Measurements from ENCODE around the gene LIMS2. TPM values are rescaled to one million over a fixed set of nuclear protein-coding genes. Genes with fewer than 3 reads are reported as not detected.

Gene LIMS2
- total RNA-seq, 1 donor, result 14.8 TPM

- H2AFZ ChIP-seq (ENCODE audit: low read length), result no peak overlapping the region
- no peaks in the 10 kb centered on the region for H3K27me3 ChIP-seq (ENCODE audit: insufficient read depth, low read length)
- no peak for TF ChIP-seq CTCF (IDR thresholded peaks at IDR 0.05; ENCODE audit: extremely low read depth, low read depth, low read length)
- peak; percentile 83 for DNase-seq (ENCODE audit: insufficient read length, low spot score, missing footprints)
- H3K36me3 ChIP-seq (ENCODE audit: insufficient read depth, low read length), result peaks cover 27% of the 10 kb centered on the region
- H3K9me3 ChIP-seq (ENCODE audit: low read depth, low read length), result no peaks in the 10 kb centered on the region
- H3K4me1 ChIP-seq (ENCODE audit: insufficient read depth, low read length), result peaks cover 4% of the 10 kb centered on the region
- no peak overlapping the region for H3K4me2 ChIP-seq (ENCODE audit: insufficient read depth, low read length)
- H3K4me3 ChIP-seq (ENCODE audit: insufficient read depth, low read length), result no peak overlapping the region
- H3K79me2 ChIP-seq (ENCODE audit: insufficient read depth, low read length), result peaks cover 18% of the 10 kb centered on the region
- H3K27ac ChIP-seq (ENCODE audit: low read depth, low read length), result peak overlapping the region; percentile 4
- H4K20me1 ChIP-seq (ENCODE audit: insufficient read depth, low read length), result no peaks in the 10 kb centered on the region
Measured at GRCh38 chr2:127705391-127706065, 30.2 kb upstream of the LIMS2 start.

DNA sequence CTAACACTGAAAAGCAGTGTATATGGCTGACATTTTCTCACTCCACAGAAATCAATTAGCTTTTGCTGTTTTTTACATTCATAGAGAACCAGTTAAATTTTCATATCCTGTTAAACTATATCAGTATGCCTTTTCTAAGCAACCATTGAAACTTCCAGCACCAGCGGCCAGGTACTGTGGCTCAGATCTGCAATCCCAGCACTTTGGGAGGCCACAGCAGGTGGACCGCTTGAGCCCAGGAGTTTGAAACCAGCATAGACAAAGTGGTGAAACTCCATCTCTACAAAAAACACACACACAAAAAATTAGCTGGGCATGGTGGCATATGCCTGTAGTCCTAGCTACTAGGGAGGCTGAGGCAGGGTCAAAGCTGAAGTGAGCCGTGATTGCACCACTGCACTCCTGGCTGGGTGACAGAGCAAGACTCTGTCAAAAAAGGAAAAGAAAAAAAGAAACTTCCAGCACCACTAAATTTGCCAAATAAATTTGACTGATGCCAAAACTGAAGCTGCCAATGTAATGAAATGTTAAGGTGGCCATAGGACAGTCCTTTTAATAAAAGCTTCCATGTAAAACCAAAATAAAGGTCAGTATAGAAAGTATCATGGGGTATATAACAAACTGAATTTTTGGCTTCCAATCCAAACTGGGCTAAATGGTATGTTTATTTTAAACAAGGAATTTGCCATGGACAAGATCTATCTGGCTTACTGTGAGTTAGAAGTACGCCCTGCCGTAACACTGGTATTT lies 29.5 kb upstream of the LIMS2 start:
- no peak for TF ChIP-seq CTCF (IDR thresholded peaks at IDR 0.05; ENCODE audit: extremely low read depth, low read depth, low read length)
- Histone ChIP-seq H3K36me3 (ENCODE audit: insufficient read depth, low read length) (peaks cover 27% of the 10 kb centered on the region), H3K4me2 (ENCODE audit: insufficient read depth, low read length) (no peak overlapping the region), H3K4me3 (ENCODE audit: insufficient read depth, low read length) (no peak overlapping the region), H3K27me3 (ENCODE audit: insufficient read depth, low read length) (no peaks in the 10 kb centered on the region), H3K79me2 (ENCODE audit: insufficient read depth, low read length) (peaks cover 18% of the 10 kb centered on the region), H3K9me3 (ENCODE audit: low read depth, low read length) (no peaks in the 10 kb centered on the region), H4K20me1 (ENCODE audit: insufficient read depth, low read length) (no peaks in the 10 kb centered on the region), H3K27ac (ENCODE audit: low read depth, low read length) (no peak overlapping the region), H3K4me1 (ENCODE audit: insufficient read depth, low read length) (peaks cover 4% of the 10 kb centered on the region), H2AFZ (ENCODE audit: low read length) (no peak overlapping the region)
- DNase-seq (ENCODE audit: insufficient read length, low spot score, missing footprints), result peak; percentile 56

GRCh38 chr2:127703282-127703681 lies 28.0 kb upstream of the LIMS2 start:
- peak; percentile 61 for DNase-seq (ENCODE audit: insufficient read length, low spot score, missing footprints)
- Histone ChIP-seq H3K4me3 (ENCODE audit: insufficient read depth, low read length) (no peak overlapping the region), H3K36me3 (ENCODE audit: insufficient read depth, low read length) (peaks cover 21% of the 10 kb centered on the region), H3K4me2 (ENCODE audit: insufficient read depth, low read length) (peak overlapping the region; percentile 99), H3K27ac (ENCODE audit: low read depth, low read length) (no peak overlapping the region), H4K20me1 (ENCODE audit: insufficient read depth, low read length) (no peaks in the 10 kb centered on the region), H3K79me2 (ENCODE audit: insufficient read depth, low read length) (peaks cover 18% of the 10 kb centered on the region), H3K9me3 (ENCODE audit: low read depth, low read length) (no peaks in the 10 kb centered on the region), H2AFZ (ENCODE audit: low read length) (no peak overlapping the region), H3K4me1 (ENCODE audit: insufficient read depth, low read length) (peaks cover 4% of the 10 kb centered on the region), H3K27me3 (ENCODE audit: insufficient read depth, low read length) (no peaks in the 10 kb centered on the region)
- TF ChIP-seq CTCF (IDR thresholded peaks at IDR 0.05; ENCODE audit: extremely low read depth, low read depth, low read length), result no peak

DNA sequence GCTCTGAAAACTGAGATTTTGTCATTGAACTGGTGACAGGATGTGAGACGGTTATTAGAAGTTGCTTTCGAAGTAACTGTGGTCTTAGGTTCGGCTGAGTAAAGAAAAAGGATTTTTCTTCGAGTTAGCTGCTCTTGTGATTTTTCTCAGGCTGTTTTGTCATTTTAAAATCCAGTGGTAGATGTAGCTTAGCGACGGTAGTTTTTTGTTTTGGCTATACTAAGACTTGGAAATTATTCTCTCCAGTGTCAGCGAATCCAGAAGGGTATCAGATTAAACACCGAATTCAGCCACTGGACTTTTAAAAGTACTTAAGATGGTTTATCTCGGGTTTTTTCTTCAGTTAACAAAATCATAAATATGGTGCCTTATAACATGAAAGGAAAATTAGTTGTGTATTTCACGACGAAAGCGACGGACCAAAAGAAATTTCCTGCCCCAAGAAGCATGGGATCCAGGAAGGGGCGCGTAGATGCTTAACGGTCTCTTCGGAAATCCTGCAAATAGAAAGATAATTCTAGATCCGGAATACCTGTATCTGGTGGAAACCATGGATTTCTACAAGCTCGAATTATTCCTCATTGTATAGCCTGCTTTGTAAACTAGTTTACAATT lies 27.2 kb upstream of the LIMS2 start:
- H3K79me2 ChIP-seq (ENCODE audit: insufficient read depth, low read length), result peaks cover 18% of the 10 kb centered on the region
- peak overlapping the region; percentile 78 for H2AFZ ChIP-seq (ENCODE audit: low read length)
- H3K9me3 ChIP-seq (ENCODE audit: low read depth, low read length), result no peaks in the 10 kb centered on the region
- no peaks in the 10 kb centered on the region for H3K27me3 ChIP-seq (ENCODE audit: insufficient read depth, low read length)
- no peak for DNase-seq (ENCODE audit: insufficient read length, low spot score, missing footprints)
- peaks cover 13% of the 10 kb centered on the region for H3K36me3 ChIP-seq (ENCODE audit: insufficient read depth, low read length)
- no peak for TF ChIP-seq CTCF (IDR thresholded peaks at IDR 0.05; ENCODE audit: extremely low read depth, low read depth, low read length)
- peak overlapping the region; percentile 85 for H3K27ac ChIP-seq (ENCODE audit: low read depth, low read length)
- H3K4me3 ChIP-seq (ENCODE audit: insufficient read depth, low read length), result peak overlapping the region; percentile 83
- peak overlapping the region; percentile 99 for H3K4me2 ChIP-seq (ENCODE audit: insufficient read depth, low read length)
- H3K4me1 ChIP-seq (ENCODE audit: insufficient read depth, low read length), result peaks cover 4% of the 10 kb centered on the region
- H4K20me1 ChIP-seq (ENCODE audit: insufficient read depth, low read length), result no peaks in the 10 kb centered on the region
